ENCODE data around the gene NRCAM.

GRCh38 chr7:108316708-108317107 is 139.5 kb downstream of the NRCAM start:
- TF ChIP-seq POLR2A (IDR thresholded peaks at IDR 0.05; ENCODE audit: low read depth, low read length) (no peak), TAF1 (IDR thresholded peaks at IDR 0.05; ENCODE audit: low read depth, low read length) (no peak), POLR2AphosphoS5 (IDR thresholded peaks at IDR 0.05; ENCODE audit: low read depth, low read length) (no peak), SPI1 (IDR thresholded peaks at IDR 0.05; ENCODE audit: low read depth, low read length) (no peak)

All from GM12891 (cell line).